ENCODE measurements around the gene BAG3. TPM values are rescaled to one million over a fixed set of nuclear protein-coding genes. Genes with fewer than 3 reads are reported as not detected.
A peak's percentile ranks its signal among the peaks of the same experiment; 100 is the strongest.

The BAG3 gene
- total RNA-seq, 2 experiments from 2014 or later: 13.4 to 14.3 TPM

- CTCF ChIA-PET: interaction anchor here (0.9 to 6.6 kb wide), 3 partner anchors 9 to 37 kb away, joined by 3 to 42 read pairs (median 26); no protein-coding TSS in a partner anchor
- no peak for ATAC-seq
- intact Hi-C loops (cut with micrococcal nuclease): no loop called here
Measured at GRCh38 chr10:119723624-119724023, 72.4 kb downstream of the BAG3 start.

GRCh38 chr10:119724593-119725516 is 73.7 kb downstream of the BAG3 start:
- Mint-ChIP-seq H3K4me3 (peak overlapping the region; percentile 82), H3K27me3 (no peaks in the 10 kb centered on the region), H3K36me3 (ENCODE audit: low read depth) (peaks cover 2% of the 10 kb centered on the region), H3K9me3 (peaks cover 4% of the 10 kb centered on the region), H3K4me1 (ENCODE audit: low read depth) (peaks cover 41% of the 10 kb centered on the region), H3K27ac (peak overlapping the region; percentile 75)
- TF ChIP-seq CTCF (IDR thresholded peaks at IDR 0.05): no peak
- intact Hi-C loops (cut with micrococcal nuclease): loop anchor here (5.0 kb wide), 1 partner anchor 38 kb away; no protein-coding TSS in a partner anchor
- DNase-seq: no peak
- POLR2A ChIA-PET: interaction anchor here (0.5 to 3.8 kb wide), 13 partner anchors 11 to 276 kb away, joined by 3 to 33 read pairs (median 3); partner anchors contain the start of gene MCMBP
- ATAC-seq: no peak
- CTCF ChIA-PET: interaction anchor here (0.9 to 6.6 kb wide), 8 partner anchors 10 to 135 kb away, joined by 3 to 42 read pairs (median 10); no protein-coding TSS in a partner anchor

More at GRCh38 chr10:119723624-119724023, 72.4 kb downstream of the BAG3 start:
- Mint-ChIP-seq H3K4me1 (ENCODE audit: low read depth) (peaks cover 37% of the 10 kb centered on the region), H3K36me3 (ENCODE audit: low read depth) (peaks cover 2% of the 10 kb centered on the region), H3K27ac (no peak overlapping the region), H3K27me3 (no peaks in the 10 kb centered on the region), H3K9me3 (peaks cover 4% of the 10 kb centered on the region), H3K4me3 (no peak overlapping the region)
- POLR2A ChIA-PET: interaction anchor here (1.5 to 3.8 kb wide), 2 partner anchors 17 to 125 kb away, joined by 3 to 33 read pairs; no protein-coding TSS in a partner anchor
- no peak for TF ChIP-seq CTCF (IDR thresholded peaks at IDR 0.05)
- DNase-seq: no peak

DNA sequence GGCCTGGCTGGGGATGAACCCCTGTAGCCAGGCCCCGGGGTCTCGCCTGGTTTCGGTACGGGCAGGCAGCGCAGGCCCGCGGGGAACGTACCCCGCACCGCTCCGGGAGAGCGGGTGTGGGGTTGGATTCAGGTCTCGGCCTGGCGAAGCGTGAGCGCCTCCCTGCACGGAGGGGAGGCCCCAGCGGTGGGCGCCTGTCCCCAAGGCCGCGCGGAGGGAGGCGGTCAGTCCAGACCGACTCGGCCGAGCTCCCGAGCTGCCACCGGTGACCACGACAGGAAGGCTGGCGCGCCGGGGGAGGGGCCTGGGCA is 74.3 kb downstream of the BAG3 start:
- H3K4me1 Mint-ChIP-seq (ENCODE audit: low read depth): peaks cover 41% of the 10 kb centered on the region

GRCh38 chr10:119725828-119726675 is 74.9 kb downstream of the BAG3 start, which contains the start of gene INPP5F:
Gene INPP5F, plus strand, starts transcription at chr10:119726050. Its CDS starts 213 bp downstream, at chr10:119726263.
- CTCF ChIA-PET: interaction anchor here (1.1 to 6.6 kb wide), 8 partner anchors 9 to 134 kb away, joined by 3 to 42 read pairs (median 10); no protein-coding TSS in a partner anchor
- Mint-ChIP-seq H3K4me3 (peak within 1 kb of the TSS; percentile 82), H3K27ac (peak within 1 kb of the TSS; percentile 76), H3K4me1 (ENCODE audit: low read depth) (peaks cover 41% of the 10 kb centered on the region), H3K9me3 (no peaks in the 10 kb centered on the region), H3K36me3 (ENCODE audit: low read depth) (peaks cover 2% of the 10 kb centered on the region), H3K27me3 (no peaks in the 10 kb centered on the region)
- peak; percentile 43 for TF ChIP-seq CTCF (IDR thresholded peaks at IDR 0.05)
- peak; percentile 99 for DNase-seq
- peak; percentile 98 for ATAC-seq
- POLR2A ChIA-PET: interaction anchor here (0.8 to 3.8 kb wide), 9 partner anchors 11 to 67 kb away, joined by 3 to 33 read pairs (median 3); no protein-coding TSS in a partner anchor
- intact Hi-C loops (cut with micrococcal nuclease): loop anchor here (5.0 kb wide), 1 partner anchor 39 kb away; no protein-coding TSS in a partner anchor

More for the DNA sequence above, 74.3 kb downstream of the BAG3 start:
- Mint-ChIP-seq H3K27me3 (no peaks in the 10 kb centered on the region), H3K27ac (peak overlapping the region; percentile 75), H3K4me3 (peak overlapping the region; percentile 82), H3K36me3 (ENCODE audit: low read depth) (peaks cover 4% of the 10 kb centered on the region), H3K9me3 (peaks cover 2% of the 10 kb centered on the region)
- TF ChIP-seq CTCF (IDR thresholded peaks at IDR 0.05): no peak
- intact Hi-C loops (cut with micrococcal nuclease): loop anchor here (5.0 kb wide), 1 partner anchor 38 kb away; no protein-coding TSS in a partner anchor
- ATAC-seq: no peak
- ChIA-PET POLR2A (interaction anchor here (0.5 to 3.8 kb wide), 12 partner anchors 11 to 147 kb away, joined by 3 to 33 read pairs (median 3); partner anchors contain the start of gene MCMBP), CTCF (interaction anchor here (1.1 to 6.6 kb wide), 8 partner anchors 10 to 134 kb away, joined by 3 to 42 read pairs (median 10); no protein-coding TSS in a partner anchor)
- no peak for DNase-seq
